Measurements from ENCODE around the gene USP49. TPM values are rescaled to one million over a fixed set of nuclear protein-coding genes. Genes with fewer than 3 reads are reported as not detected.
"Not testable (repeated sequence)": the region's sequence is repeated elsewhere in the genome, so short reads cannot be mapped to it uniquely, and the experiment has no call there.

Gene USP49
- total and polyA plus RNA-seq, 11 donors, result 0.87 to 3.4 (median 1.7) TPM

DNA sequence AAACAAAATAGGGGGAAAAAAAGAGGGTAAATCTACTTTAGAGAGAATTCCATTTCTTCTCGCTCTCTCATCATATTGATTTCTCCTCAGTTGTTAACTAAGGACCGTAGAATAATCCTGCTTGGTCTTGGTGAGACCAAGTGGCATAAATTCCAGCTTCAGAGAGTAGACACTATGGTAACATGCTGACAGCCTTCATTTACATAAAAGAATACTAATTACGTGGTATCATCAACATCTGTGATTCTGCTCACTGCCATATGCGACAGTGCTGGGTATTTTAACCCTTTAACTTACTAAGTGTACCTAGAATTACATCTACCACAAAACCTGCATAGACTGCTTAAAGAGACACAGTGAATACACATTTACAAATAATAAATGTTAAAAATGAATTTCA lies 80.5 kb downstream of the USP49 start:
- no peak for TF ChIP-seq POLR2A (IDR thresholded peaks at IDR 0.05)
- TF ChIP-seq, protein P1, sequence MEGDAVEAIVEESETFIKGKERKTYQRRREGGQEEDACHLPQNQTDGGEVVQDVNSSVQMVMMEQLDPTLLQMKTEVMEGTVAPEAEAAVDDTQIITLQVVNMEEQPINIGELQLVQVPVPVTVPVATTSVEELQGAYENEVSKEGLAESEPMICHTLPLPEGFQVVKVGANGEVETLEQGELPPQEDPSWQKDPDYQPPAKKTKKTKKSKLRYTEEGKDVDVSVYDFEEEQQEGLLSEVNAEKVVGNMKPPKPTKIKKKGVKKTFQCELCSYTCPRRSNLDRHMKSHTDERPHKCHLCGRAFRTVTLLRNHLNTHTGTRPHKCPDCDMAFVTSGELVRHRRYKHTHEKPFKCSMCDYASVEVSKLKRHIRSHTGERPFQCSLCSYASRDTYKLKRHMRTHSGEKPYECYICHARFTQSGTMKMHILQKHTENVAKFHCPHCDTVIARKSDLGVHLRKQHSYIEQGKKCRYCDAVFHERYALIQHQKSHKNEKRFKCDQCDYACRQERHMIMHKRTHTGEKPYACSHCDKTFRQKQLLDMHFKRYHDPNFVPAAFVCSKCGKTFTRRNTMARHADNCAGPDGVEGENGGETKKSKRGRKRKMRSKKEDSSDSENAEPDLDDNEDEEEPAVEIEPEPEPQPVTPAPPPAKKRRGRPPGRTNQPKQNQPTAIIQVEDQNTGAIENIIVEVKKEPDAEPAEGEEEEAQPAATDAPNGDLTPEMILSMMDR (IDR thresholded peaks at IDR 0.05), result no peak

DNA sequence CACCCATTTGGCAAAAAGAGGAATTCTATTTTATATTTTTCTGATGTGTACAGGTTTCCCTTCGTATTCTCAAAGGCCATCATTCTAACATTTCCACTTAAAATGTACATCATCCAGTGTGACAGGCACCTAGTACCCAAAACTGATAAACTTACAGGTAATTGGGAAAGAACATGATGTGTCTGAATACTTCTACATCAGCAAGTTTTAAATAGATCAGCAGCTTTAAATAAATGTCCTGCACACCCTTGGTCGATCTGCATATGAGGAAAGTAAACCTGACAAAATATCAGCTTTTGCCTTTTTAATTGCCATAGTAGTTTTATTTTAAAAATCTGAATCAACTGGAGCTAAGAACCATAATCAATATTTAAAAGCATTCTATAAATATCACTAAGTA lies 81.2 kb downstream of the USP49 start:
- H3K27me3 ChIP-seq, result no peaks in the 10 kb centered on the region
- no peak overlapping the region for H3K4me3 ChIP-seq
- DNase-seq (no peak), ATAC-seq (peak; percentile 33 to 75 (median 52))
- WGBS, 4 donors, result 54 to 69% (median 57%) methylated on average over 2 of the region's 2 CpGs
- peak overlapping the region in 3 of 12 donors; percentile 8 to 49 (median 37) for H3K27ac ChIP-seq
- peaks cover 0 to 13% (median 0%) of the 10 kb centered on the region in 12 donors for H3K4me1 ChIP-seq
- H3K9me3 ChIP-seq, result no peaks in the 10 kb centered on the region
- intact Hi-C loops (cut with DNase I), result no loop called here
- no peak for TF ChIP-seq POLR2A (IDR thresholded peaks at IDR 0.05)
- TF ChIP-seq, protein P1 (IDR thresholded peaks at IDR 0.05), result no peak
- H3K36me3 ChIP-seq, result no peaks in the 10 kb centered on the region

More for the DNA sequence above, 80.5 kb downstream of the USP49 start:
- Histone ChIP-seq H3K27me3 (no peaks in the 10 kb centered on the region), H3K27ac (peak overlapping the region in 2 of 12 donors; percentile 4 to 6), H3K4me1 (peaks cover 0 to 13% (median 0%) of the 10 kb centered on the region in 12 donors), H3K36me3 (no peaks in the 10 kb centered on the region), H3K9me3 (no peaks in the 10 kb centered on the region), H3K4me3 (no peak overlapping the region)
- intact Hi-C loops (cut with DNase I), result no loop called here
- 68 to 75% (median 72%) methylated on average over 4 of the region's 4 CpGs for WGBS, 4 donors
- no peak for ATAC-seq
- no peak for DNase-seq

DNA sequence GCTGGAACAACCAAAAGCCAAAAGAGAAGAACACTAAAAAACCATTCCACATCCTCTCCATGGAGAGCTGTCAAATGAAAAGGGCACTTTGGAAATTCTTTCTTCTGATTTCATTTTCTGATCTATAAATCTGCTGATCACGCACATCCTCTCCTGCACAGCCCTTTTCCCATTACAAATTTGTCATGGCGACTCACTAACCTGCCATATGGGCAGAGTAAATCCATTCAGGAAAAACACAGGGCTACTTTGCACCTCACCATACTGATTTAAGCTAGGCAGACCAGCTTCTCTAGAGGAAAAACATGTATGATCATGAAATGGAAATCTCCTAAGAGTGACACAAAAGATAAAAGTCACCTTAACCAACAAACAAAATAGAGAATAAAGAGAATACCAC lies 81.7 kb downstream of the USP49 start:
- WGBS, 4 donors, result 92 to 94% (median 92%) methylated on average over 2 of the region's 2 CpGs
- peaks cover 0 to 13% (median 0%) of the 10 kb centered on the region in 12 donors for H3K4me1 ChIP-seq

DNA sequence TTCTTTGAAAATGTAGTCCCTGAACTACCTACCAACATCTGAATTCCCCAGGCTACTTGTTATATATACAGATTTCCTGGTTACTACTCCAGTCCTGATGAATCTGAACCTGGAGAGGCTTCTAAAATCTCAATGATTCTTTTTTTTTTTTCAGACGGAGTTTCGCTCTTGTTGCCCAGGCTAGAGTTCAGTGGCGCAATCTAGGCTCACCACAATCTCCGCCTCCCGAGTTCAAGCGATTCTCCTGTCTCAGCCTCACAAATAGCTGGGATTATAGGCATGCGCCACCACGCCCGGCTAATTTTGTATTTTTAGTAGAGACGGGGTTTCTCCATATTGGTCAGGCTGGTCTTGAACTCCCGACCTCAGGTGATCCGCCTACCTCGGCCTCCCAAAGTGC lies 83.2 kb downstream of the USP49 start:
- H3K4me3 ChIP-seq; H3K27ac ChIP-seq; H3K27me3 ChIP-seq; H3K36me3 ChIP-seq; ATAC-seq; intact Hi-C loops (cut with DNase I); DNase-seq; H3K9me3 ChIP-seq: not testable (repeated sequence)
- 96 to 98% (median 97%) methylated on average over 13 of the region's 13 CpGs for WGBS, 4 donors
- H3K4me1 ChIP-seq, result peaks cover 0 to 13% (median 0%) of the 10 kb centered on the region in 12 donors

More for the DNA sequence above, 81.7 kb downstream of the USP49 start:
- TF ChIP-seq, protein P1 (IDR thresholded peaks at IDR 0.05), result no peak
- no peak for TF ChIP-seq POLR2A (IDR thresholded peaks at IDR 0.05)
- Histone ChIP-seq H3K27me3 (no peaks in the 10 kb centered on the region), H3K4me3 (no peak overlapping the region), H3K36me3 (no peaks in the 10 kb centered on the region), H3K9me3 (no peaks in the 10 kb centered on the region), H3K27ac (peak overlapping the region in 4 of 12 donors; percentile 7 to 49 (median 22))
- no peak for DNase-seq
- intact Hi-C loops (cut with DNase I), result no loop called here
- no peak for ATAC-seq

DNA sequence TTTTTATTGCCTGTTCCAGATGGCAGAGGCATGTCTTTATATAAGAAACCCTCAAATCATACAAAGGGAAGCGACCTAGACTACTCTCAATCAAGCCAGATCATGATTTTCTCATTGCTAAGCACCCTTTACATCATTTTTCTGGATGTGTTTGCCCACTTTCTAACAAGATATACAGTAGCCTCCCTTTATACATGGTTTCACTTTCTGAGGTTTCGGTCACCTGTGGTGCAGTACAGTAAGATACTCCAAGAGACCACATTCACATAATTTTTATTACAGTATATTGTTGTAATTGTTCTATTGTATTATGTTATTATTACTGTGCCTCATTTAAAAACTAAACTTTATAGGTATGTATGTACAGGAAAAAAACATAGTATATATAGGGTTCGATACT lies 84.1 kb downstream of the USP49 start:
- H3K27ac ChIP-seq, result no peak overlapping the region
- TF ChIP-seq, protein P1 (IDR thresholded peaks at IDR 0.05), result no peak
- no peak for TF ChIP-seq POLR2A (IDR thresholded peaks at IDR 0.05)
- no peaks in the 10 kb centered on the region for H3K27me3 ChIP-seq
- peaks cover 0 to 13% (median 0%) of the 10 kb centered on the region in 12 donors for H3K4me1 ChIP-seq
- H3K9me3 ChIP-seq, result no peaks in the 10 kb centered on the region
- no peak overlapping the region for H3K4me3 ChIP-seq
- peaks cover 0 to 7% (median 4%) of the 10 kb centered on the region in 9 donors for H3K36me3 ChIP-seq
- intact Hi-C loops (cut with DNase I), result no loop called here
- no peak for DNase-seq
- WGBS, 4 donors, result 95 to 100% (median 97%) methylated on average over 3 of the region's 3 CpGs
- no peak for ATAC-seq

All from heart left ventricle (tissue), 16 donors.